Naive thymus-derived CD4-positive, alpha-beta T cell (primary cell): ENCODE measurements around the gene KDM4C. TPM values are rescaled to one million over a fixed set of nuclear protein-coding genes. Genes with fewer than 3 reads are reported as not detected.

Experiments used
- ATAC-seq: fragments of 150-1000 bp; cut with Tn5 transposase; 2 replicates; pipeline ENCODE4 v1.10.0; 2021; ENCODE audit warnings: mild to moderate bottlenecking, moderate library complexity
- CTCF ChIA-PET: fragments of 350-600 bp; sonication (Branson Sonifier 250); formaldehyde crosslinking; loops from one replicate; lab custom pipeline; 2021; ENCODE audit warnings: antibody characterized with exemption; lab: Charles Lee
- POLR2A ChIA-PET: fragments of 350-600 bp; sonication (Branson Sonifier 250); formaldehyde crosslinking; loops from one replicate; lab custom pipeline; 2021; ENCODE audit warnings: antibody characterized with exemption, inconsistent platforms; lab: Charles Lee
- DNase-seq, 9 donors: peaks; one replicate each; pipeline versions ENCODE4 v3.0.0 to v3.0.0-alpha.2; 2020 to 2022; ENCODE audit warnings: mixed read lengths in 1 of 9
- H3K27ac ChIP-seq: one replicate; pipeline ENCODE4 v1.7.0; 2013; ENCODE audit warnings: mild to moderate bottlenecking, low read depth, low read length, moderate library complexity
- H3K27me3 ChIP-seq, 2 donors: one replicate each; pipeline ENCODE4 v1.7.0; 2013; ENCODE audit warnings: low read length in 2 of 2, mild to moderate bottlenecking in 2 of 2, moderate library complexity in 2 of 2; ENCODE audit not compliant: control insufficient read depth in 2 of 2, insufficient read depth in 2 of 2
- H3K36me3 ChIP-seq, 3 experiments: 1 replicate in 2 of 3; 2 replicates in 1 of 3; pipeline ENCODE4 v1.7.0; 2013; ENCODE audit warnings: low read length in 3 of 3, mild to moderate bottlenecking in 3 of 3, moderate library complexity in 1 of 3; ENCODE audit not compliant: insufficient read depth in 3 of 3, control insufficient read depth in 2 of 3
- H3K4me1 ChIP-seq, 2 donors: one replicate each; pipeline ENCODE4 v1.7.0; 2013; ENCODE audit warnings: low read length in 2 of 2, mild to moderate bottlenecking in 2 of 2, moderate library complexity in 1 of 2; ENCODE audit not compliant: control insufficient read depth in 2 of 2, insufficient read depth in 2 of 2
- H3K4me3 ChIP-seq: 2 replicates; pipeline ENCODE4 v1.7.0; 2013; ENCODE audit warnings: mild to moderate bottlenecking, low read length
- H3K9me3 ChIP-seq, 3 experiments: 1 replicate in 2 of 3; 2 replicates in 1 of 3; pipeline ENCODE4 v1.7.0; 2013; ENCODE audit warnings: low read length in 3 of 3; ENCODE audit not compliant: control insufficient read depth in 2 of 3
- H3K27ac Mint-ChIP-seq, 9 donors: one replicate each; pipeline ENCODE4 v1.8.0; 2020 to 2022; ENCODE audit warnings: mixed read lengths in 9 of 9, mild to moderate bottlenecking in 8 of 9, moderate library complexity in 5 of 9, inconsistent platforms in 2 of 9
- H3K27me3 Mint-ChIP-seq, 5 donors: one replicate each; pipeline ENCODE4 v1.8.0; 2021 to 2022; ENCODE audit warnings: mixed read lengths in 5 of 5, mild to moderate bottlenecking in 1 of 5
- H3K36me3 Mint-ChIP-seq, 5 donors: one replicate each; pipeline ENCODE4 v1.8.0; 2020 to 2022; ENCODE audit warnings: mixed read lengths in 5 of 5, mild to moderate bottlenecking in 3 of 5, inconsistent platforms in 1 of 5
- H3K4me1 Mint-ChIP-seq, 7 donors: one replicate each; pipeline ENCODE4 v1.8.0; 2020 to 2022; ENCODE audit warnings: mixed read lengths in 7 of 7, mild to moderate bottlenecking in 3 of 7, inconsistent platforms in 1 of 7
- H3K4me3 Mint-ChIP-seq, 10 donors: one replicate each; pipeline ENCODE4 v1.8.0; 2020 to 2022; ENCODE audit warnings: mild to moderate bottlenecking in 10 of 10, mixed read lengths in 10 of 10, moderate library complexity in 6 of 10, inconsistent platforms in 2 of 10
- H3K9me3 Mint-ChIP-seq, 11 donors: one replicate each; pipeline ENCODE4 v1.8.0; 2020 to 2022; ENCODE audit warnings: mixed read lengths in 11 of 11, mild to moderate bottlenecking in 4 of 11, inconsistent platforms in 1 of 11, moderate library complexity in 1 of 11
- intact Hi-C, 2 donors: fragments of 100-400 bp; cut with micrococcal nuclease; formaldehyde crosslinking; loops; one replicate each; pipeline ENCODE4 v1.15.1; 2023
- polyA plus RNA-seq, 2 donors: library from polyadenylated mRNA; unstranded; fragments of 300-500 nt; fragmentation: Illumina TruSeq; gene quantifications; one replicate each; pipeline ENCODE4 v1.2.3, GENCODE V29; 2021
- total RNA-seq, 6 experiments: library from RNA in 5 of 6; stranded (reverse) in 5 of 6; gene quantifications; 1 replicate in 5 of 6; 2 replicates in 1 of 6; pipeline ENCODE4 v1.2.3 and lab custom pipeline; 2021 to 2026

The KDM4C gene
- total and polyA plus RNA-seq, 7 experiments from 2014 or later = 38.5 to 100 (median 91.3) TPM

DNA sequence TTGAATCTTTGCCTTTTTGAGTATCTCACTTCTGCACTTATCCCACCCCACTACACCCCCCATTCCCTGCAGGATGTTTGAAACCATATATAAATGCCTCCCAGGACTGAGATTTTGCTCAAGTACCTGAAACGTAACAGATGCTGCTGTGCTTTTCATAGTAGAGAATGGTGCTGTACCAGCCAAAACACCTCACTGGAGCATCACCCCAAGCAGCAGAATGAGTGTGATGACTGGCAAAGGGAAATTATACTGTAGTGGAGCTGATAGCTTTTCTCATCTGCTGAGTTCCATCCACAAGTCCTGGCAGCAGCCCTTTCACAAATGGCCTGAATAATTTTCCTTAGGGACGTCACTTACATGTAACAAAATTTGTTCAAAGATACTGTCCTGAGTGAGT is 246.1 kb downstream of the KDM4C start:
- intact Hi-C loops = no loop called here
- POLR2A ChIA-PET = interaction anchor here (0.6 kb wide), 1 partner anchor 19 kb away, joined by 3 read pairs; no protein-coding TSS in a partner anchor
- H3K27ac Mint-ChIP-seq = no peak overlapping the region
- H3K4me3 ChIP-seq = no peak overlapping the region
- CTCF ChIA-PET = no interaction called here
- peaks cover 4 to 67% (median 53%) of the 10 kb centered on the region in 5 donors for H3K36me3 Mint-ChIP-seq
- H3K4me1 Mint-ChIP-seq = peaks cover 0 to 2% (median 0%) of the 10 kb centered on the region in 7 donors
- no peak for ATAC-seq
- no peak overlapping the region for H3K27ac ChIP-seq
- H3K4me1 ChIP-seq = no peaks in the 10 kb centered on the region
- peaks cover 0 to 11% (median 3%) of the 10 kb centered on the region in 11 donors for H3K9me3 Mint-ChIP-seq
- no peaks in the 10 kb centered on the region for H3K27me3 Mint-ChIP-seq
- H3K9me3 ChIP-seq = peaks cover 0 to 11% (median 0%) of the 10 kb centered on the region in 3 experiments
- no peak for DNase-seq
- H3K36me3 ChIP-seq = peaks cover 9 to 54% (median 10%) of the 10 kb centered on the region in 3 experiments
- H3K4me3 Mint-ChIP-seq = no peak overlapping the region
- no peaks in the 10 kb centered on the region for H3K27me3 ChIP-seq

DNA sequence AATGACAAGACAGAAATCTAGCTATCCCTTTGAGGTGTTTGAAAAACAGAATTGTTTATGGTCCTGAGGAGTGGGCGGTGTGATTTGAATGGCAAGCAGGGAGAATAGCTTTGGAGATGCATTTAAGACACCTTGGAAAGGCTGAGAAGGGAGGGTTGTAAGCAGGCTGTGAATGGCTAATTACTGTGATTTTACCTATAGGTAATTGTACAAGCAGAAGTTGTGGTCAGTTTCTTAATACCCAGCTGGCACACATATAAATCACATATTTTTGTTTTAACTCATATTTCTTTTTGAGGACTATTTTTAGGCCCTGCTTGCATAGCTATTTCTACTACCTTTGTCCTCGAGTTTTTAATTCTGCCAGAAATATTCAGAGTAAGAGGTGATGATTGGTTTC is 248.6 kb downstream of the KDM4C start:
- peaks cover 9 to 55% (median 18%) of the 10 kb centered on the region in 3 experiments for H3K36me3 ChIP-seq
- H3K9me3 Mint-ChIP-seq = peaks cover 0 to 14% (median 4%) of the 10 kb centered on the region in 11 donors
- H3K4me1 ChIP-seq = no peaks in the 10 kb centered on the region
- POLR2A ChIA-PET = no interaction called here
- DNase-seq (no peak), ATAC-seq (no peak)
- H3K4me1 Mint-ChIP-seq = peaks cover 0 to 10% (median 9%) of the 10 kb centered on the region in 7 donors
- no peaks in the 10 kb centered on the region for H3K27me3 Mint-ChIP-seq
- H3K36me3 Mint-ChIP-seq = peaks cover 3 to 73% (median 59%) of the 10 kb centered on the region in 5 donors
- H3K4me3 Mint-ChIP-seq = no peak overlapping the region
- no peak overlapping the region for H3K4me3 ChIP-seq
- H3K27ac Mint-ChIP-seq = peak overlapping the region in 3 of 9 donors; percentile 3 to 48 (median 18)
- peaks cover 0 to 14% (median 0%) of the 10 kb centered on the region in 3 experiments for H3K9me3 ChIP-seq
- CTCF ChIA-PET = no interaction called here
- H3K27me3 ChIP-seq = no peaks in the 10 kb centered on the region
- H3K27ac ChIP-seq = no peak overlapping the region
- intact Hi-C loops = no loop called here

DNA sequence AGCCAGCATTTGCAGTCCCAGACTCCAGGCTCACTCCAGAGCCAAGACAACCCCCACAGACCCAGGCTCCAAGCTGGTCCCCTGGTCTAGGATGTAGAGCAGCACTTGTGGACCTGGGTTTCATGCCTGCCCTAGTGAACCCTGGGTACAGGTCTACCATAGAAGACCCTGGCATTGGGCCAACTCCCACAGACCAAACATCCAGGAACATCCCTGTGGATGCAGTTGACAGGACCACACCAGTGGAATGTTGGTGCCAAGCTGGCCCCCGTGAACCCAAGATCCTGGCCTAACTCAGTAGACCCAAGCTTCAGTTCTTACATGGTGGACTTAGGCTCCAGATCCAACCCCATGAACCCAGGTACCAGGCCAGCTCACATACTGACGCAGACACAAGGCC is 250.6 kb downstream of the KDM4C start:
- H3K4me3 Mint-ChIP-seq = peak overlapping the region in 1 of 10 donors; percentile 2
- Histone ChIP-seq H3K27me3 (no peaks in the 10 kb centered on the region), H3K27ac (no peak overlapping the region), H3K4me1 (no peaks in the 10 kb centered on the region), H3K9me3 (peaks cover 0 to 14% (median 0%) of the 10 kb centered on the region in 3 experiments), H3K4me3 (no peak overlapping the region), H3K36me3 (peaks cover 9 to 51% (median 22%) of the 10 kb centered on the region in 3 experiments)
- ATAC-seq = no peak
- H3K4me1 Mint-ChIP-seq = peaks cover 0 to 21% (median 9%) of the 10 kb centered on the region in 7 donors
- H3K27ac Mint-ChIP-seq = no peak overlapping the region
- peaks cover 0 to 14% (median 4%) of the 10 kb centered on the region in 11 donors for H3K9me3 Mint-ChIP-seq
- ChIA-PET CTCF (no interaction called here), POLR2A (no interaction called here)
- no peaks in the 10 kb centered on the region for H3K27me3 Mint-ChIP-seq
- peaks cover 3 to 72% (median 60%) of the 10 kb centered on the region in 5 donors for H3K36me3 Mint-ChIP-seq
- no peak for DNase-seq
- intact Hi-C loops = no loop called here

DNA sequence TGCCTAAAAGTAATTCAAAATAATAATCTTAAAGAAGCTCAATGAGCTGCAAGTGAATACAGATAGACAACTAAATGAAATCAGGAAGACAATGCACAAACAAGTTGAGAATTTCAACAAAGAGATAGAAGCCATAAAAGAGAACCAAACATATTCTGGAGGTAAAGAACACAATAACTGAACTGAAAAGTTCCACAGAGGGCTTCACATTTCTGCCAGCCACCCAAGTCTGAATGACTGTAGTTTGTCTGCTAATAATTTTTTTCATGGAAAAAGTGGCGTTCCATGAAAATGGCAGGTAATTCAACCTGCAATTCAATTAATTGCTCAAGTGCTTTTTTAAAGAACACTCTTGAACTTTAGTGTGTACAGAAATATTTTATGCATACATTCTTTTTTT is 251.3 kb downstream of the KDM4C start:
- H3K9me3 ChIP-seq = peaks cover 0 to 14% (median 0%) of the 10 kb centered on the region in 3 experiments
- peaks cover 5 to 72% (median 62%) of the 10 kb centered on the region in 5 donors for H3K36me3 Mint-ChIP-seq
- H3K27ac ChIP-seq = no peak overlapping the region
- intact Hi-C loops = no loop called here
- H3K36me3 ChIP-seq = peaks cover 9 to 52% (median 27%) of the 10 kb centered on the region in 3 experiments
- DNase-seq (no peak), ATAC-seq (no peak)
- no peaks in the 10 kb centered on the region for H3K27me3 Mint-ChIP-seq
- no peaks in the 10 kb centered on the region for H3K4me1 ChIP-seq
- H3K4me1 Mint-ChIP-seq = peaks cover 0 to 21% (median 9%) of the 10 kb centered on the region in 7 donors
- H3K27ac Mint-ChIP-seq = no peak overlapping the region
- ChIA-PET CTCF (no interaction called here), POLR2A (no interaction called here)
- no peaks in the 10 kb centered on the region for H3K27me3 ChIP-seq
- H3K9me3 Mint-ChIP-seq = peaks cover 0 to 14% (median 4%) of the 10 kb centered on the region in 11 donors
- H3K4me3 ChIP-seq = no peak overlapping the region
- no peak overlapping the region for H3K4me3 Mint-ChIP-seq

DNA sequence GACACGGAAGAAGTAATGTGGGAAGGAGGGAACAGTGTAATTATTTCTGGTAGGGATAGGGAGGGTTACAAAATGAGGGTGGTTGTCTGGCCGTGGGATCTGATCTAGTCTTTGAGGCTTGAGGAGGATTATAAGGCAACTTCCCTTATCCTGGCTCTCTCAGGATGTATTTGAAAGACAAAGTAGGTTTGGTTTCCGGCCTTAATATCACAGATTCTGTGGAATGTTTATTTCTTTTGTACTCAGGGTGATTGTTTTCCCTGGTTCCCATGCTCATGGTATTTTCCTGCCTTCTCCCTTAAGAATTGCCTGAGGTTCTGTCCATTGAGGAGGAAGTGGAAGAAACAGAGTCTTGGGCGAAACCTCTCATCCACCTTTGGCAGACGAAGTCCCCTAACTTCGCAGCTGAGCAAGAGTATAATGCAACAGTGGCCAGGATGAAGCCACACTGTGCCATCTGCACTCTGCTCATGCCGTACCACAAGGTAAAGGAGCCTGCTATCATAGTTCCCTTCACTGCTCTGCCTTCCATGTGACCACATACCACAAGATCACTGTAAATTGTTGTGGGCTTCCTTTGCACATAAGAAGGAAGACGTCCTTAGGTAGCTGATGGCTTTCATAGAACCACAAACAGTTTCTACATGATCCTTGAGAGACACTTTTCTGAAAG is 253.8 kb downstream of the KDM4C start:
- Histone ChIP-seq H3K27ac (no peak overlapping the region), H3K4me1 (no peaks in the 10 kb centered on the region), H3K9me3 (peaks cover 0 to 14% (median 0%) of the 10 kb centered on the region in 3 experiments), H3K4me3 (no peak overlapping the region), H3K36me3 (peaks cover 9 to 52% (median 30%) of the 10 kb centered on the region in 3 experiments), H3K27me3 (no peaks in the 10 kb centered on the region)
- peaks cover 0 to 14% (median 3%) of the 10 kb centered on the region in 11 donors for H3K9me3 Mint-ChIP-seq
- peaks cover 0 to 21% (median 9%) of the 10 kb centered on the region in 7 donors for H3K4me1 Mint-ChIP-seq
- H3K36me3 Mint-ChIP-seq = peaks cover 10 to 75% (median 64%) of the 10 kb centered on the region in 5 donors
- ChIA-PET CTCF (no interaction called here), POLR2A (interaction anchor here (1.1 kb wide), 1 partner anchor 58 kb away, joined by 3 read pairs; no protein-coding TSS in a partner anchor)
- H3K27ac Mint-ChIP-seq = peak overlapping the region in 7 of 9 donors; percentile 0 to 81 (median 48)
- intact Hi-C loops = no loop called here
- DNase-seq = peak in 3 of 9 donors; percentile 3 to 7 (median 6)
- peak; percentile 78 for ATAC-seq
- peak overlapping the region in 1 of 10 donors; percentile 26 for H3K4me3 Mint-ChIP-seq
- H3K27me3 Mint-ChIP-seq = no peaks in the 10 kb centered on the region

DNA sequence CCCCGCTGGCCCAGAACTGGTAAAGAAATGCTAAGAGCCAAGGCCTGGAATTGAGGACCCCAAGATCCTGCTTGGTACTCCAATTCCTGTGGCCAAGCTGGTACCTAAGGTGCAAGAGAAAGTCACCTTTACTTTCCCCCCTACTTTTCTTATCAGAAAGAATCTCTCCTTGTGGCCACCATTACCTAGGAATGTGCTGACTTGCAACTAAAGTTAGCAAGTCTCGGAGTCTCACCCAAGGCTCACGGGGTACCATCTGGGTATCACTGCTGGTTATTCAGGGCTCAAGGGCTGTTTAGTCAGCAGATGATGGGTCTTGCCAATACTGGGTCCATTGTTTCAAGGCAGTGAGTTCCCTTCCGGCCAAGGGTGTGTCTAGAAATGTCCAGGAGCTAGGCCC is 270.2 kb downstream of the KDM4C start:
- CTCF ChIA-PET = no interaction called here
- no peak overlapping the region for H3K4me3 Mint-ChIP-seq
- peaks cover 16 to 57% (median 44%) of the 10 kb centered on the region in 5 donors for H3K36me3 Mint-ChIP-seq

More for the DNA sequence above, 270.2 kb downstream of the KDM4C start:
- no peaks in the 10 kb centered on the region for H3K9me3 ChIP-seq
- Mint-ChIP-seq H3K4me1 (peaks cover 0 to 4% (median 0%) of the 10 kb centered on the region in 7 donors), H3K27ac (no peak overlapping the region), H3K9me3 (peaks cover 0 to 4% (median 0%) of the 10 kb centered on the region in 11 donors), H3K27me3 (no peaks in the 10 kb centered on the region)
- POLR2A ChIA-PET = interaction anchor here (0.8 kb wide), 1 partner anchor 26 kb away, joined by 3 read pairs; no protein-coding TSS in a partner anchor
- DNase-seq (no peak), ATAC-seq (no peak)
- H3K36me3 ChIP-seq = peaks cover 0 to 18% (median 0%) of the 10 kb centered on the region in 3 experiments
- no peak overlapping the region for H3K27ac ChIP-seq
- H3K4me3 ChIP-seq = no peak overlapping the region
- intact Hi-C loops = no loop called here
- H3K4me1 ChIP-seq = no peaks in the 10 kb centered on the region
- no peaks in the 10 kb centered on the region for H3K27me3 ChIP-seq
